Pancreas (tissue), 10 donors: Measurements from ENCODE around the gene CCND3. TPM values are rescaled to one million over a fixed set of nuclear protein-coding genes. Genes with fewer than 3 reads are reported as not detected.

Experiments used
- ATAC-seq, 4 donors: fragments of 200-7000 bp; cut with Tn5 transposase; one replicate each; pipeline versions ENCODE4 v1.8.0 to v1.9.1; 2020; ENCODE audit warnings: mild to moderate bottlenecking in 4 of 4, moderate library complexity in 4 of 4
- DNase-seq, 6 donors: peaks; one replicate each; pipeline ENCODE4 v3.0.0-alpha.2; 2020
- FAIRE-seq: peaks from 2 replicates; lab custom pipeline; 2012; peaks lifted over from hg19 to GRCh38; lab: Jason Lieb, UNC
- H3K27ac ChIP-seq, 4 donors: fragments of 200-600 bp; sonication (generic); 1 replicate in 3 of 4; 2 replicates in 1 of 4; pipeline versions ENCODE4 v1.5.0 to v1.8.0; 2020
- H3K27me3 ChIP-seq, 4 donors: fragments of 200-600 bp; one replicate each; pipeline ENCODE4 v1.8.0; 2021
- H3K36me3 ChIP-seq, 3 donors: fragments of 200-600 bp; sonication (generic) in 1 of 3; one replicate each; pipeline versions ENCODE4 v1.5.0 to v1.8.0; 2020 to 2021
- H3K4me1 ChIP-seq, 3 donors: fragments of 200-600 bp; one replicate each; pipeline ENCODE4 v1.8.0; 2021
- H3K4me3 ChIP-seq, 4 donors: fragments of 200-600 bp; sonication (generic) in 2 of 4; one replicate each; pipeline versions ENCODE4 v1.5.0 to v1.8.0; 2020 to 2021
- H3K9me3 ChIP-seq, 4 donors: fragments of 200-600 bp; one replicate each; pipeline ENCODE4 v1.8.0; 2021
- whole genome bisulfite sequencing, 2 donors: extraction: QIAGEN DNeasy Blood & Tissue Kit; methylation state at CpG; one replicate each; pipeline ENCODE4 v1.1.7; 2013; 5-methylcytosine and 5-hydroxymethylcytosine counted together
- intact Hi-C, 3 donors: fragments of 100-400 bp; cut with DNase I; formaldehyde crosslinking; loops; one replicate each; pipeline versions ENCODE4 v1.11.1 to v1.14.2; 2022
- polyA plus RNA-seq, 2 donors: library from polyadenylated mRNA; stranded (reverse); fragments of 200-250 nt; gene quantifications; one replicate each; pipeline ENCODE4 v1.2.3, GENCODE V29; 2013
- total RNA-seq, 6 donors: library from RNA; stranded (reverse); fragmentation: NEBNext Ultra II Directional in 4 of 6; extraction: Animal tissue kit (Norgen Biotek cat#: 25700) in 4 of 6; gene quantifications; one replicate each; pipeline versions ENCODE4 v1.2.1 to v1.2.4, GENCODE V29; 2021 to 2023
- TF ChIP-seq, protein P1 (sequence below), 4 donors: fragments of 200-600 bp; sonication (generic) in 3 of 4; IDR thresholded peaks; one replicate each; pipeline versions ENCODE4 v1.5.0 to v1.8.0; 2021; ENCODE audit warnings: antibody characterized with exemption in 4 of 4
- donor health status: healthy with polysubstance abuse.
- donor health status: DM: no; HTN: no; CAD: no; lungs with moderate emphysema.
- donor health status: DM: no; HTN: no; CAD: no.
- donor health status: control.
- donor health status: control.
- donor health status: Bipolar disorder and iron deficiency.
- donor health status: DM: yes; HTN: yes; CAD: no.
- donor health status: DM: no; HTN: no; CAD: no.
- donor health status: DM: no; HTN: no; CAD: no.
- donor health status: DM: yes; HTN: yes; CAD: no.

CCND3 gene
- total and polyA plus RNA-seq, 8 donors, result 14.2 to 56.6 (median 23.1) TPM

DNA sequence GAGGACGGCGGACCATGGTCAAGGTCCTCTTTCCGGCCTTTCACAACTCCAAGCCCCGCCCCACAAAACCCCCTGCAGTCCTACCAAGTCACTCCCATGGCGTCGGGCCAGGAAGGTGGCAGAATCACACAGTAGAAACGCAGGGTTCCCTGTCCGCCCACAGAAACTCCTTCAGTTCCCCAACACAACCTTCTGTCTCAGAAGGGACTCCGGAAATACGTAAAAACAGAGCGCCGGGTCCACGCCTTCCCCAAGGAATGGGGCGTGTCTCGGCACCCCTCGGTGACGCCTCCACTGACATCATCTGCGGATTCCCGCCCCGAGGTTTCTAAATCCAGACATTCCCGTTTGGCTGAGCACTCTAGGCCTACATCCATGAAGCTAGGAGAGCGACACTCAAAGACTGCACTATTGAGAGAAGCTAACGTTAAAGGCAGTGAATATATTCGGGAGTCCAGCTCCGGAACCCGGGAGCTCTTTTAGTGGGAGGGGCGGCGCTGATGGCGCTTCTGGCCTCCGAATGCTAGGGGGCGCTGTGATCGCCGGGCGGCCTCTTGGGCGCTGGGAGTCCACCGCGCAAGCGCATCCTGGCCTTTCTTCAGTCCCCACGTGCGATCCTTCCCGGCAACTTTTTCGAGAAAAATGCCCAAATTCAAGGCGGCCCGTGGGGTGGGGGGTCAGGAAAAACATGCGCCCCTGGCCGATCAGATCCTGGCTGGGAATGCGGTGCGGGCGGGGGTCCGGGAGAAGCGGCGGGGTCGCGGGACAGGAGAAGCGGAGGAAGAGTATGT is 20.5 kb downstream of the CCND3 start, which contains the start of the genes BYSL and MED20:
BYSL (plus strand) TSS at position 579 of the 791 bp plus-strand sequence; CDS start at position 643, 64 bp downstream.
MED20 (minus strand) TSS at position 219 of the 791 bp plus-strand sequence; CDS start at position 98, 121 bp downstream.
- DNase-seq, result peak; percentile 89 to 98 (median 94)
- Histone ChIP-seq H3K27me3 (no peaks in the 10 kb centered on the region), H3K4me3 (peak within 1 kb of the TSS; percentile 67 to 82 (median 75)), H3K9me3 (no peaks in the 10 kb centered on the region), H3K36me3 (no peaks in the 10 kb centered on the region), H3K27ac (peak within 1 kb of the TSS; percentile 95 to 99 (median 96)), H3K4me1 (peaks cover 12 to 22% (median 19%) of the 10 kb centered on the region in 3 donors)
- intact Hi-C loops, result no loop called here
- 0% methylated on average over 54 to 55 of the region's 55 CpGs for WGBS, 2 donors
- no peak for FAIRE-seq
- peak; percentile 98 to 99 (median 98) for ATAC-seq
- TF ChIP-seq, protein P1, sequence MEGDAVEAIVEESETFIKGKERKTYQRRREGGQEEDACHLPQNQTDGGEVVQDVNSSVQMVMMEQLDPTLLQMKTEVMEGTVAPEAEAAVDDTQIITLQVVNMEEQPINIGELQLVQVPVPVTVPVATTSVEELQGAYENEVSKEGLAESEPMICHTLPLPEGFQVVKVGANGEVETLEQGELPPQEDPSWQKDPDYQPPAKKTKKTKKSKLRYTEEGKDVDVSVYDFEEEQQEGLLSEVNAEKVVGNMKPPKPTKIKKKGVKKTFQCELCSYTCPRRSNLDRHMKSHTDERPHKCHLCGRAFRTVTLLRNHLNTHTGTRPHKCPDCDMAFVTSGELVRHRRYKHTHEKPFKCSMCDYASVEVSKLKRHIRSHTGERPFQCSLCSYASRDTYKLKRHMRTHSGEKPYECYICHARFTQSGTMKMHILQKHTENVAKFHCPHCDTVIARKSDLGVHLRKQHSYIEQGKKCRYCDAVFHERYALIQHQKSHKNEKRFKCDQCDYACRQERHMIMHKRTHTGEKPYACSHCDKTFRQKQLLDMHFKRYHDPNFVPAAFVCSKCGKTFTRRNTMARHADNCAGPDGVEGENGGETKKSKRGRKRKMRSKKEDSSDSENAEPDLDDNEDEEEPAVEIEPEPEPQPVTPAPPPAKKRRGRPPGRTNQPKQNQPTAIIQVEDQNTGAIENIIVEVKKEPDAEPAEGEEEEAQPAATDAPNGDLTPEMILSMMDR (IDR thresholded peaks at IDR 0.05), result peak; percentile 77 to 96 (median 94)

DNA sequence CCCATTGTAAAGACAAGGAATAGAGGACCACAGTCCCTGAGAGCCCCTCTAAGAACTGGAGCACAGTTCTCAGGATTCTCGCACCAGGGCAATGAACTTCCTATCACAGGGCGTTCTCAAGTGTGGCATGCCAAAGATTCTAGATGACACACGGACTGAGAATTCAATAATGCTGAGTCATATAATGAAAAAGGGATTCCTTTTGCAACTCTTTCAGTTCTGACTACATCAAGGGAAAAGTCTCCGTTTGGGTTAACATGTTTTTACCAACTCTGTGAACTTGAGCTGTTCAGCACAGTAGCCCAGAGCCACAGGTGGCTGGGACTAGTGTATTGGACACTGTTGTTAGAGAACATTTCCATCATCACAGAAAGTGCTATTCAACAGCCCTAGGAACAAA is 24.1 kb downstream of the CCND3 start:
- TF ChIP-seq, protein P1 (IDR thresholded peaks at IDR 0.05), result no peak
- intact Hi-C loops, result no loop called here
- WGBS, 2 donors, result 51 to 71% methylated on average over 4 of the region's 4 CpGs
- Histone ChIP-seq H3K27me3 (no peaks in the 10 kb centered on the region), H3K36me3 (no peaks in the 10 kb centered on the region), H3K4me3 (no peak overlapping the region), H3K4me1 (peaks cover 25 to 33% (median 29%) of the 10 kb centered on the region in 3 donors), H3K27ac (no peak overlapping the region), H3K9me3 (no peaks in the 10 kb centered on the region)
- FAIRE-seq (no peak), DNase-seq (no peak), ATAC-seq (no peak)

DNA sequence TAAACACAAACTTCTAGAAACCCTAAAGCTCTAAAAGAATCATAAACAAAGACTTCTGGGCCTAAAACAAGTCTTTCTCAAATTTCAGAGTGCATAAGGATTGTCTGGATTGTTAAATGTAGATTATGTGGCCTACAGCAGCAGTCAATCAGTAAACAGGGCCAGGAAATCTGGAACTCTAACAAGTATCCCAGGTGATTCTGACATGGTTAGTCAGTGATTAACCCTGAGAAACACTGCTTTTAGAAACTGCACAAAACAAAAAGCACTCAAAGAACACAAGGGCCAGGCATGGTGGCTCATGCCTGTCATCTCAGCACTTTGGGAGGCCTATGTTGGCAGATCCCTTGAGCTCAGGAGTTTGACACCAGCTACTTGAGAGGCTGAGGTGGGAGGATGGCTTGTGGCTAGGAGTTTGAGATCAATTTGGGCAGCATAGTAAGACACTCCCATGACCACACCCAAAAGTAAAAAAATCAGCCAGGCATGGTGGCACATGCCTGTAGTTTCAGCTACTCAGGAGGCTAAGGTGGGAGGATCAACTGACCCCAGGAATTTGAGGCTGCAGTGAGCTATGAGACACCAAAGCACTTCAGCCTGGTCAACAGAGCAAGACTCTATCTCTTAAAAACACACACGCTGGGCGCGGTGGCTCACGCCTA is 26.6 kb downstream of the CCND3 start:
- ATAC-seq (peak; percentile 70 to 86 (median 80)), FAIRE-seq (no peak), DNase-seq (no peak)
- intact Hi-C loops, result no loop called here
- H3K9me3 ChIP-seq, result no peaks in the 10 kb centered on the region
- WGBS, 2 donors, result 72 to 92% methylated on average over 4 of the region's 4 CpGs
- peak overlapping the region; percentile 18 to 66 (median 52) for H3K27ac ChIP-seq
- H3K36me3 ChIP-seq, result no peaks in the 10 kb centered on the region
- TF ChIP-seq, protein P1 (IDR thresholded peaks at IDR 0.05), result no peak
- H3K27me3 ChIP-seq, result no peaks in the 10 kb centered on the region
- H3K4me1 ChIP-seq, result peaks cover 22 to 24% (median 23%) of the 10 kb centered on the region in 3 donors
- no peak overlapping the region for H3K4me3 ChIP-seq

DNA sequence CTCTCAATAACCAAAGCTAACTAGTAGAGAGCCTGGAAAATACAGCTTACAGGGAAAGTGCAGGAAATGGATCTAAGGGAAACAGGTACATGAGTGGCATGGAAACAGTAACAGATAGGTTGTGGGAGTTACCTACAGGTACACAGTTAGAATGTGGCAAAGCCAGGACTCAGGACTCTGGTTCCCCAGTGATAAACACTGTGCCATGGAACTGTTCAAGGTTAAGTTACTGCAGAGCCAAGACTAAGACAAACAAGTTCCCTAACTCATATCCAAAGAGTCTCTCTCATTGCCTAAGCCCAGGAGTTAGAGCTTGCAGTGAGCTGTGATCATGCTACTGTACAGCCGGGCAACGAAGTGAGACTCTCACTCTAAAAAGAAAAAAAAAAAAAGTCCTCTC is 27.3 kb downstream of the CCND3 start:
- Histone ChIP-seq H3K27ac (peak overlapping the region; percentile 18 to 66 (median 52)), H3K4me3 (no peak overlapping the region), H3K27me3 (no peaks in the 10 kb centered on the region), H3K36me3 (no peaks in the 10 kb centered on the region), H3K9me3 (no peaks in the 10 kb centered on the region), H3K4me1 (peaks cover 16 to 19% (median 16%) of the 10 kb centered on the region in 3 donors)
- 13 to 25% methylated on average over 2 of the region's 2 CpGs for WGBS, 2 donors
- TF ChIP-seq, protein P1 (IDR thresholded peaks at IDR 0.05), result no peak
- DNase-seq, result peak in 2 of 6 donors; percentile 30 to 33
- ATAC-seq, result peak; percentile 66 to 90 (median 87)
- intact Hi-C loops, result no loop called here
- no peak for FAIRE-seq
